B cell (primary cell): ENCODE measurements around the gene IL17RE. TPM values are rescaled to one million over a fixed set of nuclear protein-coding genes. Genes with fewer than 3 reads are reported as not detected.

ENCODE experiments used
- ATAC-seq: fragments of 200-7000 bp; cut with Tn5 transposase; one replicate; pipeline ENCODE4 v1.10.0; 2021; ENCODE audit warnings: low read depth, mild to moderate bottlenecking, moderate number of reproducible peaks, moderate library complexity
- CTCF ChIA-PET: fragments of 350-600 bp; sonication (Branson Sonifier 250); formaldehyde crosslinking; loops from one replicate; lab custom pipeline; 2021; ENCODE audit warnings: antibody characterized with exemption, inconsistent platforms; lab: Charles Lee
- POLR2A ChIA-PET: fragments of 350-600 bp; sonication (Branson Sonifier 250); formaldehyde crosslinking; loops from one replicate; lab custom pipeline; 2021; ENCODE audit warnings: antibody characterized with exemption; lab: Charles Lee
- DNase-seq: peaks from one replicate; pipeline ENCODE4 v3.0.0; 2013
- H2AFZ ChIP-seq: 2 replicates; pipeline ENCODE4 v1.6.1; 2012; ENCODE audit warnings: mild to moderate bottlenecking, low read depth, low read length; ENCODE audit not compliant: insufficient read depth, poor library complexity, severe bottlenecking
- H3K27ac ChIP-seq, 2 donors: 1 replicate in 1 of 2; 2 replicates in 1 of 2; pipeline ENCODE4 v1.5.1; 2012 to 2013; ENCODE audit warnings: low read length in 2 of 2, mild to moderate bottlenecking in 2 of 2, moderate library complexity in 1 of 2
- H3K27me3 ChIP-seq, 4 experiments: fragments of 200-600 bp in 1 of 4; sonication (generic) in 1 of 4; replicated peaks in 1 of 4; 1 replicate in 2 of 4; 2 replicates in 2 of 4; pipeline versions ENCODE4 v1.6.1 to v1.7.0; 2013 to 2016; ENCODE audit warnings: low read length in 3 of 4, mild to moderate bottlenecking in 2 of 4, mixed read lengths in 1 of 4, moderate library complexity in 1 of 4; ENCODE audit not compliant: insufficient read depth in 4 of 4, control insufficient read depth in 3 of 4; ENCODE audit errors: control extremely low read depth in 1 of 4
- H3K36me3 ChIP-seq, 2 experiments: replicated peaks in 1 of 2; 1 replicate in 1 of 2; 2 replicates in 1 of 2; pipeline versions ENCODE4 v1.6.1 to v1.7.1; 2013; ENCODE audit warnings: low read length in 1 of 2; ENCODE audit not compliant: insufficient read depth in 2 of 2, control insufficient read depth in 1 of 2; ENCODE audit errors: control extremely low read depth in 1 of 2, extremely low read depth in 1 of 2
- H3K4me1 ChIP-seq, 2 donors: fragments of 200-600 bp in 1 of 2; sonication (generic) in 1 of 2; 1 replicate in 1 of 2; 2 replicates in 1 of 2; pipeline versions ENCODE4 v1.5.1 to v1.6.1; 2013 to 2017; ENCODE audit warnings: low read length in 2 of 2; ENCODE audit not compliant: control insufficient read depth in 2 of 2, insufficient read depth in 2 of 2
- H3K4me2 ChIP-seq: replicated peaks from 2 replicates; pipeline ENCODE3; 2012; ENCODE audit warnings: mild to moderate bottlenecking, low read depth, low read length; ENCODE audit not compliant: poor library complexity, severe bottlenecking
- H3K4me3 ChIP-seq, 5 experiments: fragments of 200-600 bp in 1 of 5; sonication (generic) in 1 of 5; 1 replicate in 3 of 5; 2 replicates in 2 of 5; pipeline versions ENCODE4 v1.5.1 to v1.7.0; 2011 to 2016; ENCODE audit warnings: low read length in 4 of 5, mild to moderate bottlenecking in 4 of 5, low read depth in 2 of 5, control low read depth in 1 of 5, moderate library complexity in 1 of 5; ENCODE audit not compliant: insufficient read depth in 1 of 5; ENCODE audit errors: control extremely low read depth in 1 of 5, extremely low read depth in 1 of 5
- H3K79me2 ChIP-seq: fragments of 200-600 bp; sonication (generic); one replicate; pipeline ENCODE4 v1.6.0; 2016; ENCODE audit warnings: low read length; ENCODE audit not compliant: control insufficient read depth, insufficient read depth
- H3K9ac ChIP-seq: fragments of 200-600 bp; sonication (generic); 2 replicates; pipeline ENCODE4 v1.6.1; 2017; ENCODE audit warnings: mild to moderate bottlenecking, low read length, moderate library complexity
- H3K9me3 ChIP-seq, 3 donors: one replicate each; pipeline versions ENCODE4 v1.6.1 to v1.7.1; 2013; ENCODE audit warnings: low read length in 2 of 3; ENCODE audit not compliant: control insufficient read depth in 2 of 3, insufficient read depth in 1 of 3; ENCODE audit errors: control extremely low read depth in 1 of 3
- H4K20me1 ChIP-seq: 2 replicates; pipeline ENCODE4 v1.6.0; 2012; ENCODE audit warnings: mild to moderate bottlenecking, low read length; ENCODE audit not compliant: insufficient read depth, control insufficient read depth, poor library complexity, severe bottlenecking
- H3K27ac Mint-ChIP-seq: one replicate; pipeline ENCODE4 v1.8.0; 2021; ENCODE audit warnings: mixed read lengths
- H3K27me3 Mint-ChIP-seq: one replicate; pipeline ENCODE4 v1.8.0; 2021; ENCODE audit warnings: mixed read lengths
- H3K4me1 Mint-ChIP-seq: one replicate; pipeline ENCODE4 v1.8.0; 2021; ENCODE audit warnings: mixed read lengths
- H3K4me3 Mint-ChIP-seq: one replicate; pipeline ENCODE4 v1.8.0; 2021; ENCODE audit warnings: mixed read lengths
- H3K9me3 Mint-ChIP-seq: one replicate; pipeline ENCODE4 v1.8.0; 2022; ENCODE audit warnings: mixed read lengths; ENCODE audit not compliant: insufficient read depth
- EZH2 ChIP-seq: IDR thresholded peaks from 2 replicates; pipeline ENCODE4 v1.6.1; 2012; ENCODE audit warnings: borderline replicate concordance, low read depth, mild to moderate bottlenecking, moderate library complexity, low read length; ENCODE audit not compliant: insufficient read depth, poor library complexity, severe bottlenecking
- WGBS: methylation state at CpG from one replicate; pipeline ENCODE4 v1.1.5; 2013; ENCODE audit warnings: missing lambda C conversion rate; ENCODE audit not compliant: insufficient coverage; 5-methylcytosine and 5-hydroxymethylcytosine counted together
- intact Hi-C: fragments of 100-400 bp; cut with micrococcal nuclease; formaldehyde crosslinking; loops from one replicate; pipeline ENCODE4 v1.10.0; 2022
- polyA plus RNA-seq: library from polyadenylated mRNA; depleted of rRNA; stranded (reverse); fragments of >200 nt; gene quantifications from 2 replicates; pipeline ENCODE4 v1.2.3, GENCODE V29; 2012
- total RNA-seq, 2 donors: library from RNA; stranded (reverse); fragments of 120-200 nt in 1 of 2; gene quantifications; 1 replicate in 1 of 2; 2 replicates in 1 of 2; pipeline versions ENCODE4 v1.2.3 to v1.2.4, GENCODE V29; 2013 to 2022
- TF ChIP-seq, protein P1 (sequence below): fragments of 200-600 bp; IDR thresholded peaks from one replicate; pipeline ENCODE4 v1.8.0; 2022; ENCODE audit warnings: antibody characterized with exemption, mild to moderate bottlenecking

The IL17RE gene
- total and polyA plus RNA-seq, 2 donors (not counting 1 experiment from before 2014, with no cell fraction given), result 0.37 TPM; not detected in 1

DNA sequence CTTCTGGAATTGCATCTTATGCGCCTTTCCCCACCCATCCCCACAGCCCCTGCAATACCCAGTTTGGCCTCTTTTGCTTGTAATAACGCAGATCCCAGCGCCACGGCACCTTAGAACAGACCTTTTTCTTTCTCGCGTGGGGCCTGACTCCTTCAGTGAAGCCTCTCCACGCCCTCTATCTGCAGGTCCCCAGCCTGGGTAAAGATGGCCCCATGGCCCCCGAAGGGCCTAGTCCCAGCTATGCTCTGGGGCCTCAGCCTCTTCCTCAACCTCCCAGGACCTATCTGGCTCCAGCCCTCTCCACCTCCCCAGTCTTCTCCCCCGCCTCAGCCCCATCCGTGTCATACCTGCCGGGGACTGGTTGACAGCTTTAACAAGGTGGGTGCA lies 31.6 kb downstream of the IL17RE start:
- ATAC-seq (no peak), DNase-seq (no peak)
- peak overlapping the region; percentile 98 for H3K27ac Mint-ChIP-seq
- H3K36me3 ChIP-seq, result peaks cover 0 to 26% of the 10 kb centered on the region in 2 experiments
- peak overlapping the region; percentile 92 for H3K9ac ChIP-seq
- peaks cover 22 to 26% of the 10 kb centered on the region in 2 donors for H3K4me1 ChIP-seq
- ChIA-PET CTCF (interaction anchor here (1.0 to 6.0 kb wide), 5 partner anchors 8 to 387 kb away, joined by 3 to 47 read pairs (median 14); partner anchors contain the start of genes PRRT3 and SEC13), POLR2A (interaction anchor here (0.6 to 1.9 kb wide), 7 partner anchors 12 to 538 kb away, joined by 3 to 11 read pairs (median 4); partner anchors contain the start of gene ARPC4)
- no peaks in the 10 kb centered on the region for H3K9me3 ChIP-seq
- H3K4me1 Mint-ChIP-seq, result peaks cover 39% of the 10 kb centered on the region
- WGBS, result 12% methylated on average over 10 of the region's 11 CpGs
- peak overlapping the region; percentile 94 for H3K4me3 Mint-ChIP-seq
- no peaks in the 10 kb centered on the region for H3K9me3 Mint-ChIP-seq
- peak overlapping the region; percentile 82 to 94 for H3K27ac ChIP-seq
- TF ChIP-seq, protein P1, sequence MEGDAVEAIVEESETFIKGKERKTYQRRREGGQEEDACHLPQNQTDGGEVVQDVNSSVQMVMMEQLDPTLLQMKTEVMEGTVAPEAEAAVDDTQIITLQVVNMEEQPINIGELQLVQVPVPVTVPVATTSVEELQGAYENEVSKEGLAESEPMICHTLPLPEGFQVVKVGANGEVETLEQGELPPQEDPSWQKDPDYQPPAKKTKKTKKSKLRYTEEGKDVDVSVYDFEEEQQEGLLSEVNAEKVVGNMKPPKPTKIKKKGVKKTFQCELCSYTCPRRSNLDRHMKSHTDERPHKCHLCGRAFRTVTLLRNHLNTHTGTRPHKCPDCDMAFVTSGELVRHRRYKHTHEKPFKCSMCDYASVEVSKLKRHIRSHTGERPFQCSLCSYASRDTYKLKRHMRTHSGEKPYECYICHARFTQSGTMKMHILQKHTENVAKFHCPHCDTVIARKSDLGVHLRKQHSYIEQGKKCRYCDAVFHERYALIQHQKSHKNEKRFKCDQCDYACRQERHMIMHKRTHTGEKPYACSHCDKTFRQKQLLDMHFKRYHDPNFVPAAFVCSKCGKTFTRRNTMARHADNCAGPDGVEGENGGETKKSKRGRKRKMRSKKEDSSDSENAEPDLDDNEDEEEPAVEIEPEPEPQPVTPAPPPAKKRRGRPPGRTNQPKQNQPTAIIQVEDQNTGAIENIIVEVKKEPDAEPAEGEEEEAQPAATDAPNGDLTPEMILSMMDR, result peak; percentile 12
- TF ChIP-seq EZH2, result no peak
- H4K20me1 ChIP-seq, result no peaks in the 10 kb centered on the region
- peak overlapping the region; percentile 92 for H3K4me2 ChIP-seq
- H3K4me3 ChIP-seq, result peak overlapping the region; percentile 50 to 95 (median 59)
- H3K27me3 ChIP-seq, result no peaks in the 10 kb centered on the region
- intact Hi-C loops, result loop anchor here (5.0 kb wide), 5 partner anchors 92 to 432 kb away; partner anchors contain the start of genes BRPF1, RPUSD3, TATDN2 and VHL
- no peaks in the 10 kb centered on the region for H3K27me3 Mint-ChIP-seq
- peak overlapping the region; percentile 95 for H2AFZ ChIP-seq
- peaks cover 27% of the 10 kb centered on the region for H3K79me2 ChIP-seq

DNA sequence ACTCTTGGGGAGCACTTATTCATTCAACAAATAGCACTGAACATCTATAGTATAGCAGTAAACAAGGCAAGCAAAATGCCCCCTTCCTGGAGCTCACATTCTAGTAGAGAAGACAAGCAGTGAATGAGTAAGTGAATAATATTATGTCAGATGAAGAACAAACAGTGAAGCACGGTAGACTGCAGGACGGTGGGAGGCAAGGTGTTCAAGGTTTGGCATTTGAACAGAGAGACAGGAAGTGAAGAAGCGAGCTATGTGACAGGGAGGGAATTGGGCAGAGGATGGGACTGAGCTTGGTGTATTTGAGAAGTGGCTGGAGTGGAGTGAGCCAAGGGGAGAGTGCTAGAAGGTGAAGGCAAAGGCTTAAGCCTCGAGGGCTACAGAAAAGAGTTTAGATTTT lies 32.3 kb downstream of the IL17RE start:
- peak overlapping the region; percentile 92 for H3K9ac ChIP-seq
- peak overlapping the region; percentile 92 for H3K4me2 ChIP-seq
- Mint-ChIP-seq H3K27me3 (no peaks in the 10 kb centered on the region), H3K9me3 (no peaks in the 10 kb centered on the region), H3K27ac (peak overlapping the region; percentile 98), H3K4me1 (peaks cover 39% of the 10 kb centered on the region), H3K4me3 (peak overlapping the region; percentile 94)
- no peaks in the 10 kb centered on the region for H3K9me3 ChIP-seq
- POLR2A ChIA-PET, result interaction anchor here (0.6 to 1.6 kb wide), 2 partner anchors 11 to 142 kb away, joined by 4 read pairs; partner anchors contain the start of gene ARPC4
- ATAC-seq (no peak), DNase-seq (no peak)
- peaks cover 22 to 26% of the 10 kb centered on the region in 2 donors for H3K4me1 ChIP-seq
- no peaks in the 10 kb centered on the region for H3K27me3 ChIP-seq
- H3K27ac ChIP-seq, result no peak overlapping the region
- H4K20me1 ChIP-seq, result no peaks in the 10 kb centered on the region
- H3K79me2 ChIP-seq, result peaks cover 27% of the 10 kb centered on the region
- H3K4me3 ChIP-seq, result peak overlapping the region in 1 of 5 experiments; percentile 95
- CTCF ChIA-PET, result interaction anchor here (0.7 to 6.0 kb wide), 4 partner anchors 12 to 388 kb away, joined by 3 to 47 read pairs (median 4); no protein-coding TSS in a partner anchor
- WGBS, result 92% methylated on average over 4 of the region's 4 CpGs
- TF ChIP-seq, protein P1, result no peak
- TF ChIP-seq EZH2, result no peak
- intact Hi-C loops, result loop anchor here (5.0 kb wide), 5 partner anchors 93 to 433 kb away; partner anchors contain the start of genes BRPF1, RPUSD3, TATDN2 and VHL
- H2AFZ ChIP-seq, result no peak overlapping the region
- H3K36me3 ChIP-seq, result peaks cover 0 to 26% of the 10 kb centered on the region in 2 experiments
